Sigmoid colon (tissue), 7 donors: Measurements from ENCODE around the gene UNC5A. TPM values are rescaled to one million over a fixed set of nuclear protein-coding genes. Genes with fewer than 3 reads are reported as not detected.

ENCODE experiments used
- DNase-seq: peaks from one replicate; pipeline ENCODE4 v3.0.0-alpha.2; 2019
- H3K27ac ChIP-seq, 4 donors: fragments of 200-600 bp; sonication (generic); one replicate each; pipeline ENCODE4 v1.5.1; 2016 to 2019; ENCODE audit warnings: mild to moderate bottlenecking in 1 of 4
- H3K27me3 ChIP-seq, 3 donors: fragments of 200-600 bp; sonication (generic); one replicate each; pipeline ENCODE4 v1.5.1; 2019; ENCODE audit warnings: mild to moderate bottlenecking in 1 of 3
- H3K36me3 ChIP-seq, 4 donors: fragments of 200-600 bp; sonication (generic); one replicate each; pipeline ENCODE4 v1.5.1; 2016 to 2019
- H3K4me1 ChIP-seq, 4 donors: fragments of 200-600 bp; sonication (generic); one replicate each; pipeline ENCODE4 v1.5.1; 2017 to 2019
- H3K4me3 ChIP-seq, 4 donors: fragments of 200-600 bp; sonication (generic); one replicate each; pipeline ENCODE4 v1.5.1; 2017 to 2019; ENCODE audit warnings: mild to moderate bottlenecking in 2 of 4, moderate library complexity in 1 of 4
- H3K9me3 ChIP-seq, 4 donors: fragments of 200-600 bp in 3 of 4; sonication (generic) in 3 of 4; one replicate each; pipeline versions ENCODE4 v1.5.1 to v1.6.1; 2013 to 2019
- EP300 ChIP-seq, 4 donors: sonication (generic); formaldehyde crosslinking; IDR thresholded peaks; one replicate each; pipeline ENCODE4 v1.6.1; 2017; ENCODE audit warnings: antibody characterized with exemption in 4 of 4
- POLR2A ChIP-seq, 2 donors: fragments of 450-650 bp; IDR thresholded peaks; one replicate each; pipeline ENCODE4 v1.6.1; 2016; ENCODE audit warnings: antibody characterized with exemption in 2 of 2, mild to moderate bottlenecking in 2 of 2, moderate library complexity in 2 of 2
- POLR2AphosphoS5 ChIP-seq, 4 donors: sonication (generic); formaldehyde crosslinking; IDR thresholded peaks; one replicate each; pipeline ENCODE4 v1.6.1; 2017; ENCODE audit warnings: antibody characterized with exemption in 4 of 4
- WGBS, 2 donors: extraction: QIAGEN DNeasy Blood & Tissue Kit; methylation state at CpG; one replicate each; pipeline ENCODE4 v1.1.7; 2013; 5-methylcytosine and 5-hydroxymethylcytosine counted together
- intact Hi-C: fragments of 100-400 bp; cut with DNase I; formaldehyde crosslinking; loops from one replicate; pipeline ENCODE4 v1.15.1; 2023
- polyA plus RNA-seq, 3 donors: library from polyadenylated mRNA; stranded (reverse); fragments of 200-250 nt; gene quantifications; one replicate each; pipeline ENCODE4 v1.2.3, GENCODE V29; 2013
- total RNA-seq, 4 donors: library from RNA; depleted of rRNA; stranded (reverse); fragments of >200 nt; gene quantifications; one replicate each; pipeline ENCODE4 v1.1.0, GENCODE V29; 2016
- TF ChIP-seq, protein P1 (sequence below), 4 experiments: fragments of 450-650 bp in 3 of 4; fragments of 200-600 bp in 1 of 4; IDR thresholded peaks; one replicate each; pipeline ENCODE4 v1.5.1; 2016 to 2019; ENCODE audit warnings: antibody characterized with exemption in 4 of 4, mild to moderate bottlenecking in 3 of 4, moderate library complexity in 2 of 4
- donor health status: healthy with polysubstance abuse.
- donor health status: Bipolar disorder and iron deficiency.
- donor health status: healthy.

Gene UNC5A
- total and polyA plus RNA-seq, 7 donors: 0.34 to 0.60 TPM; not detected in 5

DNA sequence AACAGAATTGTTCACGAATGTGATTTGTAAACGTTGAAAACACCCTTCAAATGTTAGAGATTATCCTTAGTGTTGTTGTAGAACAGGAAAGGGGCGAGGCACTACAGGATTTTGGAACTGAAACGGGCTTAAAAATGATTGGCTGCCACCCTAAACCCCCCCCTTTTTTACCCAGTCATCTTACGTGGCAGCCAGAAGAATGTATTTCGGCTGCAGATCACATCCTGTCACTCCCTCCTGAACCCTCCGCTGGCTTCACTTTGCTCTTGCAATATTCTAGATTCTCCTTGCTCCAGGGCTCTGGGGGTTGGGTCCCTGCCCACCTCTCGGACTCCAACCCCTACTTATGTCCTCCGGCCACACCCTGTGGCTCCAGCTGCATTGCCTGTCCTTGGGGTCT, 13.9 kb upstream of the UNC5A start:
- Histone ChIP-seq H3K27ac (no peak overlapping the region), H3K4me1 (no peaks in the 10 kb centered on the region), H3K36me3 (no peaks in the 10 kb centered on the region), H3K4me3 (no peak overlapping the region), H3K9me3 (no peaks in the 10 kb centered on the region), H3K27me3 (peaks cover 9 to 72% (median 45%) of the 10 kb centered on the region in 3 donors)
- DNase-seq: no peak
- intact Hi-C loops: no loop called here
- TF ChIP-seq POLR2AphosphoS5 (IDR thresholded peaks at IDR 0.05) (no peak), POLR2A (IDR thresholded peaks at IDR 0.05) (no peak), EP300 (IDR thresholded peaks at IDR 0.05) (no peak)
- TF ChIP-seq, protein P1, sequence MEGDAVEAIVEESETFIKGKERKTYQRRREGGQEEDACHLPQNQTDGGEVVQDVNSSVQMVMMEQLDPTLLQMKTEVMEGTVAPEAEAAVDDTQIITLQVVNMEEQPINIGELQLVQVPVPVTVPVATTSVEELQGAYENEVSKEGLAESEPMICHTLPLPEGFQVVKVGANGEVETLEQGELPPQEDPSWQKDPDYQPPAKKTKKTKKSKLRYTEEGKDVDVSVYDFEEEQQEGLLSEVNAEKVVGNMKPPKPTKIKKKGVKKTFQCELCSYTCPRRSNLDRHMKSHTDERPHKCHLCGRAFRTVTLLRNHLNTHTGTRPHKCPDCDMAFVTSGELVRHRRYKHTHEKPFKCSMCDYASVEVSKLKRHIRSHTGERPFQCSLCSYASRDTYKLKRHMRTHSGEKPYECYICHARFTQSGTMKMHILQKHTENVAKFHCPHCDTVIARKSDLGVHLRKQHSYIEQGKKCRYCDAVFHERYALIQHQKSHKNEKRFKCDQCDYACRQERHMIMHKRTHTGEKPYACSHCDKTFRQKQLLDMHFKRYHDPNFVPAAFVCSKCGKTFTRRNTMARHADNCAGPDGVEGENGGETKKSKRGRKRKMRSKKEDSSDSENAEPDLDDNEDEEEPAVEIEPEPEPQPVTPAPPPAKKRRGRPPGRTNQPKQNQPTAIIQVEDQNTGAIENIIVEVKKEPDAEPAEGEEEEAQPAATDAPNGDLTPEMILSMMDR (IDR thresholded peaks at IDR 0.05): no peak
- WGBS, 2 donors: 33 to 40% methylated on average over 9 of the region's 9 CpGs

DNA sequence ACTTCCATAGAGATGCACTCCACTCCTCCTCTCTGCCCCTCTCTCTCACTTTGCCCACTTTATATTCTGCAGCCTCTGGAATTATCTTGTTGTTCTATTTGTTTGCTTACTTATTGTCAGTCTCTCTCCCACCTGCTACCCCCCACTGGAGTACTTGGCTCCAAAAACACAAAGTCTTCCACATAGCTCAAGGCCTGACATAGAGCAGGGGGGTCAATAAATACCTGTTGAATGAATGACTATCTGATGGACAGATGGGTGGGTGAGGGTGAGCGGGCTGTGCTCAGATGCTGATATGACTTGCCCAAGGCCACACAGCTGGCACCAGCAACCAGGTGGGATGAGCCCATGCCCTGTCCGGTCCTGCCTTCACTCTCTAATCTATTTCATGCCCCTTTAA, 13.4 kb upstream of the UNC5A start:
- Histone ChIP-seq H3K4me3 (no peak overlapping the region), H3K27me3 (peaks cover 9 to 70% (median 45%) of the 10 kb centered on the region in 3 donors), H3K9me3 (no peaks in the 10 kb centered on the region), H3K4me1 (no peaks in the 10 kb centered on the region), H3K27ac (no peak overlapping the region), H3K36me3 (no peaks in the 10 kb centered on the region)
- DNase-seq: no peak
- WGBS, 2 donors: 62 to 81% methylated on average over 2 of the region's 2 CpGs
- TF ChIP-seq EP300 (IDR thresholded peaks at IDR 0.05) (no peak), POLR2AphosphoS5 (IDR thresholded peaks at IDR 0.05) (no peak), POLR2A (IDR thresholded peaks at IDR 0.05) (no peak)
- TF ChIP-seq, protein P1 (IDR thresholded peaks at IDR 0.05): no peak
- intact Hi-C loops: no loop called here

GRCh38 chr5:176797456-176798050, 12.8 kb upstream of the UNC5A start:
- H3K4me3 ChIP-seq: no peak overlapping the region
- H3K27ac ChIP-seq: no peak overlapping the region
- TF ChIP-seq EP300 (IDR thresholded peaks at IDR 0.05) (no peak), POLR2AphosphoS5 (IDR thresholded peaks at IDR 0.05) (no peak), POLR2A (IDR thresholded peaks at IDR 0.05) (no peak)
- TF ChIP-seq, protein P1 (IDR thresholded peaks at IDR 0.05): no peak
- intact Hi-C loops: no loop called here
- H3K4me1 ChIP-seq: no peaks in the 10 kb centered on the region
- WGBS, 2 donors: 32 to 51% methylated on average over 21 of the region's 21 CpGs
- peaks cover 6 to 70% (median 39%) of the 10 kb centered on the region in 3 donors for H3K27me3 ChIP-seq
- no peaks in the 10 kb centered on the region for H3K9me3 ChIP-seq
- no peaks in the 10 kb centered on the region for H3K36me3 ChIP-seq
- no peak for DNase-seq

GRCh38 chr5:176798086-176798876, 12.1 kb upstream of the UNC5A start:
- DNase-seq: no peak
- no peak overlapping the region for H3K4me3 ChIP-seq
- peaks cover 6 to 70% (median 32%) of the 10 kb centered on the region in 3 donors for H3K27me3 ChIP-seq
- H3K36me3 ChIP-seq: no peaks in the 10 kb centered on the region
- TF ChIP-seq POLR2A (IDR thresholded peaks at IDR 0.05) (no peak), POLR2AphosphoS5 (IDR thresholded peaks at IDR 0.05) (no peak), EP300 (IDR thresholded peaks at IDR 0.05) (no peak)
- TF ChIP-seq, protein P1 (IDR thresholded peaks at IDR 0.05): no peak
- no peak overlapping the region for H3K27ac ChIP-seq
- WGBS, 2 donors: 87 to 88% methylated on average over 33 of the region's 33 CpGs
- no peaks in the 10 kb centered on the region for H3K4me1 ChIP-seq
- intact Hi-C loops: no loop called here
- H3K9me3 ChIP-seq: no peaks in the 10 kb centered on the region
